ENCODE data around the gene PRDM11.
"Not testable (repeated sequence)": the region's sequence is repeated elsewhere in the genome, so short reads cannot be mapped to it uniquely, and the experiment has no call there.

PRDM11 gene

GRCh38 chr11:45238724-45239123 is 92.3 kb downstream of the PRDM11 start:
- DNase-seq, result no peak

GRCh38 chr11:45239733-45240132 is 93.3 kb downstream of the PRDM11 start:
- DNase-seq, result no peak

GRCh38 chr11:45243967-45244366 is 97.5 kb downstream of the PRDM11 start:
- DNase-seq, result no peak

GRCh38 chr11:45245218-45246045 is 99.0 kb downstream of the PRDM11 start:
- no peak for DNase-seq

GRCh38 chr11:45246241-45246640 is 99.8 kb downstream of the PRDM11 start:
- DNase-seq, result no peak

- DNase-seq, result no peak
These were observed 101.0 kb downstream of the PRDM11 start for GRCh38 chr11:45247433-45247832.

- no peak for DNase-seq
These were observed 102.1 kb downstream of the PRDM11 start for GRCh38 chr11:45248501-45249011.

GRCh38 chr11:45249372-45249771 is 102.9 kb downstream of the PRDM11 start:
- DNase-seq, result not testable (repeated sequence)

GRCh38 chr11:45250035-45250718 is 103.7 kb downstream of the PRDM11 start:
- DNase-seq, result no peak

- DNase-seq, result peak in 1 of 2 donors; percentile 8
These were observed 105.9 kb downstream of the PRDM11 start for GRCh38 chr11:45252134-45252856.

GRCh38 chr11:45252877-45253276 is 106.4 kb downstream of the PRDM11 start:
- DNase-seq, result no peak

GRCh38 chr11:45253640-45254039 is 107.2 kb downstream of the PRDM11 start:
- no peak for DNase-seq

GRCh38 chr11:45254070-45254469 is 107.6 kb downstream of the PRDM11 start:
- no peak for DNase-seq

- DNase-seq, result no peak
These were observed 112.6 kb downstream of the PRDM11 start for GRCh38 chr11:45258982-45259530.

GRCh38 chr11:45259592-45259991 is 113.2 kb downstream of the PRDM11 start:
- no peak for DNase-seq

- DNase-seq, result no peak
These were observed 113.6 kb downstream of the PRDM11 start for GRCh38 chr11:45260071-45260470.

- no peak for DNase-seq
These were observed 116.5 kb downstream of the PRDM11 start for GRCh38 chr11:45262900-45263299.

GRCh38 chr11:45263773-45264172 is 117.3 kb downstream of the PRDM11 start:
- no peak for DNase-seq

GRCh38 chr11:45264839-45265515 is 118.5 kb downstream of the PRDM11 start:
- no peak for DNase-seq

GRCh38 chr11:45265969-45266675 is 119.7 kb downstream of the PRDM11 start:
- DNase-seq, result peak in 1 of 2 donors; percentile 2

GRCh38 chr11:45266676-45267020 is 120.2 kb downstream of the PRDM11 start:
- no peak for DNase-seq

- peak in 1 of 2 donors; percentile 1 for DNase-seq
These were observed 120.6 kb downstream of the PRDM11 start for GRCh38 chr11:45267052-45267451.
